ENCODE results near the gene UCHL1. TPM values are rescaled to one million over a fixed set of nuclear protein-coding genes. Genes with fewer than 3 reads are reported as not detected.

UCHL1 gene
- total and polyA plus RNA-seq, 2 of the 13 experiments (the other 11 are each of a cell fraction or from before 2014, with no cell fraction given) = not detected

GRCh38 chr4:41213625-41214135, 43.0 kb upstream of the UCHL1 start (continued):
- TF ChIP-seq ZNF609 (CRISPR knock-in tag; IDR thresholded peaks at IDR 0.05; ENCODE audit: borderline replicate concordance) (no peak), PHF5A (CRISPR knock-in tag; IDR thresholded peaks at IDR 0.05; ENCODE audit: low read depth, unreplicated experiment) (no peak), ZBTB38 (CRISPR knock-in tag; IDR thresholded peaks at IDR 0.05) (no peak), SAP130 (CRISPR knock-in tag; IDR thresholded peaks at IDR 0.05; ENCODE audit: low read depth) (0 out of 2 replicates have a peak, but pooled peaks have one; percentile 9), ZNF749 (CRISPR knock-in tag; IDR thresholded peaks at IDR 0.05; ENCODE audit: borderline replicate concordance) (0 out of 2 replicates have a peak, but pooled peaks have one; percentile 31)

- Histone ChIP-seq H3K4me1 (ENCODE audit: insufficient read depth, low read length) (peaks cover 44% of the 10 kb centered on the region), H3K9me3 (ENCODE audit: low read length) (no peaks in the 10 kb centered on the region), H3K27me3 (ENCODE audit: control insufficient read depth in 1 of 2, insufficient read depth in 2 of 2, low read length in 2 of 2) (peaks cover 0 to 3% of the 10 kb centered on the region in 2 experiments; a peak in 2 of 5 replicates), H3K9ac (ENCODE audit: insufficient read depth, low read depth, low read length) (peak within 1 kb of the TSS; percentile 79), H3K4me3 (replicated peaks in 1 of 3; ENCODE audit: insufficient read depth in 1 of 3, low read depth in 2 of 3, low read length in 3 of 3) (peak within 1 kb of the TSS; percentile 81 to 94 (median 93)), H3K36me3 (replicated peaks in 1 of 2; ENCODE audit: control insufficient read depth in 1 of 2, insufficient read depth in 2 of 2, low read length in 2 of 2) (no peaks in the 10 kb centered on the region), H4K20me1 (ENCODE audit: insufficient read depth, low read length) (no peaks in the 10 kb centered on the region), H2AFZ (ENCODE audit: low read length) (peak within 1 kb of the TSS; percentile 75), H3K4me2 (ENCODE audit: low read depth, low read length) (peak within 1 kb of the TSS; percentile 88), H3K79me2 (ENCODE audit: insufficient read depth, low read length) (peaks cover 37% of the 10 kb centered on the region), H3K27ac (ENCODE audit: extremely low read length, insufficient read depth, low read length) (peak within 1 kb of the TSS; percentile 80)
- intact Hi-C loops (cut with micrococcal nuclease; ENCODE audit: unreplicated experiment) = loop anchor here (1.0 to 5.0 kb wide), 6 partner anchors 37 to 287 kb away; no protein-coding TSS in a partner anchor
- FAIRE-seq (no peak), DNase-seq (ENCODE audit: low spot score) (peak; percentile 94), ATAC-seq (peak; percentile 85)
- ChIA-PET CTCF (ENCODE audit: low intra/inter-chr PET ratio, low total read pairs) (interaction anchor here (1.7 to 3.6 kb wide), 4 partner anchors 37 to 286 kb away, joined by 4 to 26 read pairs (median 18); no protein-coding TSS in a partner anchor), POLR2A (interaction anchor here (0.6 to 3.5 kb wide), 10 partner anchors 15 to 290 kb away, joined by 3 to 40 read pairs (median 3); no protein-coding TSS in a partner anchor)
- WGBS (ENCODE audit: low lambda C conversion rate) = 2% methylated on average over 7 of the region's 71 CpGs
- BruUV-seq (replicated peaks) = no TSS peak
- in situ Hi-C loops (cut with HindIII; ENCODE audit: extremely low pct_ligation_motif_present, low pct_unique_long_range_greater_than_20kb) = loop anchor here (10.0 kb wide), 1 partner anchor 89 kb away; no protein-coding TSS in a partner anchor
- TF ChIP-seq RFX3 (CRISPR knock-in tag; IDR thresholded peaks at IDR 0.05) = no peak
- peak; percentile 82 for TF ChIP-seq ZBTB7A (CRISPR knock-in tag; IDR thresholded peaks at IDR 0.05)
- TF ChIP-seq NCOR1 (IDR thresholded peaks at IDR 0.05; ENCODE audit: borderline replicate concordance, low read length) = no peak
- peak; percentile 50 for TF ChIP-seq ASH2L (IDR thresholded peaks at IDR 0.05; ENCODE audit: insufficient read length, low read depth, low read length)
- peak; percentile 85 for TF ChIP-seq POLR2AphosphoS5 (IDR thresholded peaks at IDR 0.05; ENCODE audit: low read depth, low read length)
- peak; percentile 71; the same call in 1 of the 2 replicates for TF ChIP-seq TGIF2 (CRISPR knock-in tag; IDR thresholded peaks at IDR 0.05)
- TF ChIP-seq ZNF10 (CRISPR knock-in tag; IDR thresholded peaks at IDR 0.05; ENCODE audit: borderline replicate concordance, low read depth) = no peak
- no peak for TF ChIP-seq ZNF7 (CRISPR knock-in tag; IDR thresholded peaks at IDR 0.05)
- no peak for TF ChIP-seq ZNF549 (CRISPR knock-in tag; IDR thresholded peaks at IDR 0.05)
- peak; percentile 74; the same call in 1 of the 2 replicates for TF ChIP-seq HOXA3 (CRISPR knock-in tag; IDR thresholded peaks at IDR 0.05)
- 0 out of 2 replicates have a peak, but pooled peaks have one; percentile 26 for TF ChIP-seq TFE3 (CRISPR knock-in tag; IDR thresholded peaks at IDR 0.05)
These were observed 42.4 kb upstream of the UCHL1 start, which contains the start of gene APBB2 for GRCh38 chr4:41214136-41214824. Gene APBB2, minus strand, starts transcription at chr4:41214542. Its CDS starts 181,288 bp downstream, at chr4:41033254.
